Measurements from ENCODE around the gene C9orf152. TPM values are rescaled to one million over a fixed set of nuclear protein-coding genes. Genes with fewer than 3 reads are reported as not detected.
"Not testable (repeated sequence)": the region's sequence is repeated elsewhere in the genome, so short reads cannot be mapped to it uniquely, and the experiment has no call there.

Gene C9orf152
- total RNA-seq, 1 donor from 2014 or later, result not detected

- peaks cover 9% of the 10 kb centered on the region for H3K9me3 ChIP-seq (replicated peaks)
- DNase-seq, result no peak
- H3K27ac ChIP-seq (replicated peaks), result no peak overlapping the region
- no peaks in the 10 kb centered on the region for H3K27me3 ChIP-seq (ENCODE audit: low read depth)
- H3K4me3 ChIP-seq, result no peak overlapping the region
- TF ChIP-seq CTCF (IDR thresholded peaks at IDR 0.05; ENCODE audit: borderline replicate concordance), result no peak
- H3K36me3 ChIP-seq, result no peaks in the 10 kb centered on the region
- no peaks in the 10 kb centered on the region for H3K4me1 ChIP-seq
- intact Hi-C loops (cut with micrococcal nuclease), result loop anchor here (5.0 kb wide), 1 partner anchor 32 kb away; no protein-coding TSS in a partner anchor
Observed at GRCh38 chr9:110214586-110215355, 6.8 kb upstream of the C9orf152 start.

GRCh38 chr9:110214090-110214489 is 6.1 kb upstream of the C9orf152 start:
- TF ChIP-seq CTCF (IDR thresholded peaks at IDR 0.05; ENCODE audit: borderline replicate concordance), result no peak
- H3K27ac ChIP-seq (replicated peaks), result no peak overlapping the region
- no peaks in the 10 kb centered on the region for H3K4me1 ChIP-seq
- no peak overlapping the region for H3K4me3 ChIP-seq
- no peak for DNase-seq
- intact Hi-C loops (cut with micrococcal nuclease), result no loop called here
- peaks cover 9% of the 10 kb centered on the region for H3K9me3 ChIP-seq (replicated peaks)
- H3K36me3 ChIP-seq, result no peaks in the 10 kb centered on the region
- H3K27me3 ChIP-seq (ENCODE audit: low read depth), result no peaks in the 10 kb centered on the region

- Histone ChIP-seq H3K9me3 (replicated peaks) (peaks cover 9% of the 10 kb centered on the region), H3K36me3 (no peaks in the 10 kb centered on the region), H3K27ac (replicated peaks) (no peak overlapping the region), H3K4me3 (no peak overlapping the region), H3K27me3 (ENCODE audit: low read depth) (no peaks in the 10 kb centered on the region), H3K4me1 (no peaks in the 10 kb centered on the region)
- intact Hi-C loops (cut with micrococcal nuclease), result no loop called here
- DNase-seq, result no peak
- no peak for TF ChIP-seq CTCF (IDR thresholded peaks at IDR 0.05; ENCODE audit: borderline replicate concordance)
Observed at GRCh38 chr9:110213413-110214044, 5.6 kb upstream of the C9orf152 start.

- intact Hi-C loops (cut with micrococcal nuclease), result no loop called here
- Histone ChIP-seq H3K4me1 (no peaks in the 10 kb centered on the region), H3K27ac (replicated peaks) (no peak overlapping the region), H3K9me3 (replicated peaks) (peaks cover 9% of the 10 kb centered on the region), H3K27me3 (ENCODE audit: low read depth) (no peaks in the 10 kb centered on the region), H3K4me3 (no peak overlapping the region), H3K36me3 (no peaks in the 10 kb centered on the region)
- TF ChIP-seq CTCF (IDR thresholded peaks at IDR 0.05; ENCODE audit: borderline replicate concordance), result no peak
- DNase-seq, result no peak
Observed at GRCh38 chr9:110207071-110207641, 803 bp downstream of the C9orf152 start.

GRCh38 chr9:110206389-110206788 is 1.6 kb downstream of the C9orf152 start:
- no peak for DNase-seq
- H3K4me3 ChIP-seq, result no peak overlapping the region
- no peak overlapping the region for H3K27ac ChIP-seq (replicated peaks)
- H3K36me3 ChIP-seq, result no peaks in the 10 kb centered on the region
- H3K9me3 ChIP-seq (replicated peaks), result peaks cover 4% of the 10 kb centered on the region
- intact Hi-C loops (cut with micrococcal nuclease), result no loop called here
- TF ChIP-seq CTCF (IDR thresholded peaks at IDR 0.05; ENCODE audit: borderline replicate concordance), result no peak
- no peaks in the 10 kb centered on the region for H3K27me3 ChIP-seq (ENCODE audit: low read depth)
- H3K4me1 ChIP-seq, result no peaks in the 10 kb centered on the region

GRCh38 chr9:110205612-110206011 is 2.3 kb downstream of the C9orf152 start:
- intact Hi-C loops (cut with micrococcal nuclease); H3K4me1 ChIP-seq; H3K27me3 ChIP-seq (ENCODE audit: low read depth); H3K36me3 ChIP-seq; DNase-seq; H3K27ac ChIP-seq (replicated peaks); H3K4me3 ChIP-seq; H3K9me3 ChIP-seq (replicated peaks): not testable (repeated sequence)
